ENCODE results near the gene ARL5C. TPM values are rescaled to one million over a fixed set of nuclear protein-coding genes. Genes with fewer than 3 reads are reported as not detected.
"Not testable (repeated sequence)": the region's sequence is repeated elsewhere in the genome, so short reads cannot be mapped to it uniquely, and the experiment has no call there.

The ARL5C gene
- total RNA-seq, 1 experiment from 2014 or later, result not detected

- in situ Hi-C loops (cut with HindIII; ENCODE audit: low pct_unique_long_range_greater_than_20kb, low sequenced_read_pairs), result no loop called here
- DNase-seq (ENCODE audit: low read depth), result no peak
These were observed 15.8 kb downstream of the ARL5C start for GRCh38 chr17:39150104-39150634.

- in situ Hi-C loops (cut with HindIII; ENCODE audit: low pct_unique_long_range_greater_than_20kb, low sequenced_read_pairs), result no loop called here
- no peak for DNase-seq (ENCODE audit: low read depth)
These were observed 18.5 kb downstream of the ARL5C start for GRCh38 chr17:39147221-39148185.

GRCh38 chr17:39146273-39146672 lies 19.7 kb downstream of the ARL5C start:
- in situ Hi-C loops (cut with HindIII; ENCODE audit: low pct_unique_long_range_greater_than_20kb, low sequenced_read_pairs), result no loop called here
- DNase-seq (ENCODE audit: low read depth), result no peak

- in situ Hi-C loops (cut with HindIII; ENCODE audit: low pct_unique_long_range_greater_than_20kb, low sequenced_read_pairs), result no loop called here
- DNase-seq (ENCODE audit: low read depth), result no peak
These were observed 20.8 kb downstream of the ARL5C start for GRCh38 chr17:39145143-39145542.

GRCh38 chr17:39144416-39144840 lies 21.5 kb downstream of the ARL5C start:
- DNase-seq (ENCODE audit: low read depth), result no peak
- in situ Hi-C loops (cut with HindIII; ENCODE audit: low pct_unique_long_range_greater_than_20kb, low sequenced_read_pairs), result no loop called here

GRCh38 chr17:39143552-39144093 lies 22.3 kb downstream of the ARL5C start:
- in situ Hi-C loops (cut with HindIII; ENCODE audit: low pct_unique_long_range_greater_than_20kb, low sequenced_read_pairs), result no loop called here
- DNase-seq (ENCODE audit: low read depth), result no peak

- in situ Hi-C loops (cut with HindIII; ENCODE audit: low pct_unique_long_range_greater_than_20kb, low sequenced_read_pairs), result no loop called here
- no peak for DNase-seq (ENCODE audit: low read depth)
These were observed 23.9 kb downstream of the ARL5C start for GRCh38 chr17:39141915-39142664.

GRCh38 chr17:39141294-39141693 lies 24.7 kb downstream of the ARL5C start:
- DNase-seq (ENCODE audit: low read depth), result no peak
- in situ Hi-C loops (cut with HindIII; ENCODE audit: low pct_unique_long_range_greater_than_20kb, low sequenced_read_pairs), result no loop called here

GRCh38 chr17:39139561-39139960 lies 26.4 kb downstream of the ARL5C start:
- DNase-seq (ENCODE audit: low read depth), result no peak
- in situ Hi-C loops (cut with HindIII; ENCODE audit: low pct_unique_long_range_greater_than_20kb, low sequenced_read_pairs), result no loop called here

- in situ Hi-C loops (cut with HindIII; ENCODE audit: low pct_unique_long_range_greater_than_20kb, low sequenced_read_pairs), result no loop called here
- DNase-seq (ENCODE audit: low read depth), result no peak
These were observed 26.8 kb downstream of the ARL5C start for GRCh38 chr17:39139161-39139511.

GRCh38 chr17:39138431-39139160 lies 27.4 kb downstream of the ARL5C start:
- no peak for DNase-seq (ENCODE audit: low read depth)
- in situ Hi-C loops (cut with HindIII; ENCODE audit: low pct_unique_long_range_greater_than_20kb, low sequenced_read_pairs), result no loop called here

- in situ Hi-C loops (cut with HindIII; ENCODE audit: low pct_unique_long_range_greater_than_20kb, low sequenced_read_pairs), result no loop called here
- DNase-seq (ENCODE audit: low read depth), result no peak
These were observed 31.1 kb downstream of the ARL5C start for GRCh38 chr17:39134878-39135277.

- in situ Hi-C loops (cut with HindIII; ENCODE audit: low pct_unique_long_range_greater_than_20kb, low sequenced_read_pairs), result no loop called here
- no peak for DNase-seq (ENCODE audit: low read depth)
These were observed 33.8 kb downstream of the ARL5C start for GRCh38 chr17:39132192-39132610.

GRCh38 chr17:39131616-39132015 lies 34.3 kb downstream of the ARL5C start:
- DNase-seq (ENCODE audit: low read depth), result no peak
- in situ Hi-C loops (cut with HindIII; ENCODE audit: low pct_unique_long_range_greater_than_20kb, low sequenced_read_pairs), result no loop called here

GRCh38 chr17:39130205-39130604 lies 35.8 kb downstream of the ARL5C start:
- in situ Hi-C loops (cut with HindIII; ENCODE audit: low pct_unique_long_range_greater_than_20kb, low sequenced_read_pairs), result no loop called here
- no peak for DNase-seq (ENCODE audit: low read depth)

- in situ Hi-C loops (cut with HindIII; ENCODE audit: low pct_unique_long_range_greater_than_20kb, low sequenced_read_pairs); DNase-seq (ENCODE audit: low read depth): not testable (repeated sequence)
These were observed 36.4 kb downstream of the ARL5C start for GRCh38 chr17:39129544-39129943.

GRCh38 chr17:39126436-39126835 lies 39.5 kb downstream of the ARL5C start:
- in situ Hi-C loops (cut with HindIII; ENCODE audit: low pct_unique_long_range_greater_than_20kb, low sequenced_read_pairs), result no loop called here
- DNase-seq (ENCODE audit: low read depth), result no peak

GRCh38 chr17:39125143-39125875 lies 40.7 kb downstream of the ARL5C start:
- in situ Hi-C loops (cut with HindIII; ENCODE audit: low pct_unique_long_range_greater_than_20kb, low sequenced_read_pairs), result no loop called here

More at GRCh38 chr17:39125143-39125875, 40.7 kb downstream of the ARL5C start:
- no peak for DNase-seq (ENCODE audit: low read depth)

Measured in Caki2 (cell line).